Breast epithelium (tissue), 3 donors: Measurements from ENCODE around the gene PRKN.

Experiments
- POLR2A ChIP-seq: fragments of 450-650 bp; IDR thresholded peaks from one replicate; pipeline ENCODE4 v1.6.1; 2016; ENCODE audit warnings: antibody characterized with exemption, mild to moderate bottlenecking, moderate library complexity
- POLR2AphosphoS5 ChIP-seq, 3 donors: sonication (generic); formaldehyde crosslinking; IDR thresholded peaks; one replicate each; pipeline ENCODE4 v1.6.1; 2017; ENCODE audit warnings: antibody characterized with exemption in 3 of 3
- TF ChIP-seq, protein P1 (sequence below), 3 donors: fragments of 450-650 bp; IDR thresholded peaks; one replicate each; pipeline ENCODE4 v1.5.1; 2016 to 2017; ENCODE audit warnings: antibody characterized with exemption in 3 of 3, mild to moderate bottlenecking in 3 of 3, moderate library complexity in 3 of 3

DNA sequence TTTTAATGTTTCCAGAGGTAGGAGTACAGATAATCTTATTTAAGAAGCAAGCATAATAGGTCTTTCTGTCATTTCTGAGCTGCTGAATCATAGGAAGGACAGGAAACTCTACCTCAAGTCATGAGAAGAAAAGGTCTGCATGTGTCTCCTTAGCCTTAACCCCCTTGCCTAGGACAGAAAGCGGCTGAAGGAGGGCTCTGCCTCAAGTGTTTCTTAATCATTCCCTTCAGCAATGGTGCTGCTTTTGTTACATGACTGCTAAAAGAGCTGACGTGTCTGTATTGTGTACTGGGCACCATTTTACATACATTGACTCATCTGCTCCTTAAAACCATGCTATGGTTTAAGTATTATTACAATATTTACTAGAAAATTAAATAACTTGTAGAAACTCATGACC lies 889.7 kb downstream of the PRKN start:
- TF ChIP-seq, protein P1, sequence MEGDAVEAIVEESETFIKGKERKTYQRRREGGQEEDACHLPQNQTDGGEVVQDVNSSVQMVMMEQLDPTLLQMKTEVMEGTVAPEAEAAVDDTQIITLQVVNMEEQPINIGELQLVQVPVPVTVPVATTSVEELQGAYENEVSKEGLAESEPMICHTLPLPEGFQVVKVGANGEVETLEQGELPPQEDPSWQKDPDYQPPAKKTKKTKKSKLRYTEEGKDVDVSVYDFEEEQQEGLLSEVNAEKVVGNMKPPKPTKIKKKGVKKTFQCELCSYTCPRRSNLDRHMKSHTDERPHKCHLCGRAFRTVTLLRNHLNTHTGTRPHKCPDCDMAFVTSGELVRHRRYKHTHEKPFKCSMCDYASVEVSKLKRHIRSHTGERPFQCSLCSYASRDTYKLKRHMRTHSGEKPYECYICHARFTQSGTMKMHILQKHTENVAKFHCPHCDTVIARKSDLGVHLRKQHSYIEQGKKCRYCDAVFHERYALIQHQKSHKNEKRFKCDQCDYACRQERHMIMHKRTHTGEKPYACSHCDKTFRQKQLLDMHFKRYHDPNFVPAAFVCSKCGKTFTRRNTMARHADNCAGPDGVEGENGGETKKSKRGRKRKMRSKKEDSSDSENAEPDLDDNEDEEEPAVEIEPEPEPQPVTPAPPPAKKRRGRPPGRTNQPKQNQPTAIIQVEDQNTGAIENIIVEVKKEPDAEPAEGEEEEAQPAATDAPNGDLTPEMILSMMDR (IDR thresholded peaks at IDR 0.05) = no peak
- TF ChIP-seq POLR2A = no peak
- no peak for TF ChIP-seq POLR2AphosphoS5 (IDR thresholded peaks at IDR 0.05)
